Activated CD8-positive, alpha-beta T cell treated with anti-CD3 and anti-CD28 coated beads, Interleukin-2, amount 10 ng/mL, durations not matched to agents 7 days and 5 days (primary cell): ENCODE data around the gene SAMD4B. TPM values are rescaled to one million over a fixed set of nuclear protein-coding genes. Genes with fewer than 3 reads are reported as not detected.
"Not testable (repeated sequence)": the region's sequence is repeated elsewhere in the genome, so short reads cannot be mapped to it uniquely, and the experiment has no call there.

Experiments used
- ATAC-seq: fragments of 150-1000 bp; cut with Tn5 transposase; one replicate; pipeline ENCODE4 v1.10.0; 2021; ENCODE audit warnings: moderate library complexity
- CTCF ChIA-PET: fragments of 350-600 bp; sonication (Branson Sonifier 250); formaldehyde crosslinking; loops from one replicate; lab custom pipeline; 2021; ENCODE audit warnings: antibody characterized with exemption; lab: Charles Lee
- POLR2A ChIA-PET: fragments of 350-600 bp; sonication (Branson Sonifier 250); formaldehyde crosslinking; loops from one replicate; lab custom pipeline; 2021; ENCODE audit warnings: antibody characterized with exemption; lab: Charles Lee
- DNase-seq: peaks from one replicate; pipeline ENCODE4 v3.0.0-alpha.2; 2020
- H3K27ac Mint-ChIP-seq: one replicate; pipeline ENCODE4 v1.8.0; 2021; ENCODE audit warnings: mild to moderate bottlenecking, mixed read lengths
- H3K27me3 Mint-ChIP-seq: one replicate; pipeline ENCODE4 v1.8.0; 2021; ENCODE audit warnings: low read depth, mixed read lengths
- H3K36me3 Mint-ChIP-seq: one replicate; pipeline ENCODE4 v1.8.0; 2021; ENCODE audit warnings: low read depth, mixed read lengths
- H3K4me1 Mint-ChIP-seq: one replicate; pipeline ENCODE4 v1.8.0; 2021; ENCODE audit warnings: low read depth, mixed read lengths
- H3K4me3 Mint-ChIP-seq: one replicate; pipeline ENCODE4 v1.8.0; 2021; ENCODE audit warnings: mild to moderate bottlenecking, mixed read lengths
- H3K9me3 Mint-ChIP-seq: one replicate; pipeline ENCODE4 v1.8.0; 2022; ENCODE audit warnings: mixed read lengths; ENCODE audit not compliant: insufficient read depth
- total RNA-seq, 2 experiments: library from RNA; stranded (reverse); gene quantifications; one replicate each; pipeline ENCODE4 v1.2.3, GENCODE V29; 2021

Gene SAMD4B
- total RNA-seq, 2 experiments from 2014 or later: 43.7 to 44.5 TPM

DNA sequence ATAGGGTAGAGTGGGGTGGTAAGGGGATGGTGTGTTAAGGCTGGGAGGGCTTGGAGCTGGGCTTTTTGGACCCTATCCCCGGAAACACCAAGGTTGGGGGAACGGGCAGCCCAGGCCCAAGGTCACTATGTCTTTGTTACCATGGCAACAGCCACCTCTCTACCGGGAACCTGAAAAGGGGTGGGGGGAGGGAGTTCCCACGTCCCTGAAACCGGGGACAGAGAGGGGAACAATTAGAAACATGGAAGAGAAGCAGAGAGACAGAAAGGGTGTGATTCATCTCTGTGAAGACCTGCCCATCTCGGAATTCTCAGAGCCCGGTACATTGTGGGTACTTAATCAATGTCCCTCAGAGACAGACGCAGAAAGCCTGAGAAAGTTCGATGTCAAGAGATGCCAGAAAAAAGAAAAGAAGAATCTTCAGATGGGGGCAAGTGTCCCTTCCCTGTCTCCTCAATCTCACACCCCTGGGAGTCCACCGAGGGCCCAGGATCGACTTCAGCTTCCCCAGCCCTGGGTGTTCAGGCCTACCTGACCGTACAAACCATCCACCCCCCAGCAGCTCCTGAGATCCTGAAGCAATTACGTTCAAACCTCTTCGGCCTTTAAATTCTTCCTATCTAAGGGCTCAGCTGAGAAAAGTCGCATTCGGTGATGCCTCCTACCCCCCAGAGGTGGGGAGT is 14.7 kb upstream of the SAMD4B start:
- ATAC-seq (no peak), DNase-seq (no peak)
- Mint-ChIP-seq H3K4me3 (no peak overlapping the region), H3K9me3 (no peaks in the 10 kb centered on the region), H3K36me3 (peaks cover 40% of the 10 kb centered on the region), H3K27ac (peak overlapping the region; percentile 46), H3K4me1 (peaks cover 41% of the 10 kb centered on the region), H3K27me3 (no peaks in the 10 kb centered on the region)
- ChIA-PET CTCF (interaction anchor here (0.7 to 2.9 kb wide), 15 partner anchors 15 to 208 kb away, joined by 3 to 20 read pairs (median 5); partner anchors contain the start of genes IFNL1 and SAMD4B), POLR2A (interaction anchor here (0.7 to 1.7 kb wide), 5 partner anchors 8 to 205 kb away, joined by 3 to 6 read pairs (median 3); no protein-coding TSS in a partner anchor)

DNA sequence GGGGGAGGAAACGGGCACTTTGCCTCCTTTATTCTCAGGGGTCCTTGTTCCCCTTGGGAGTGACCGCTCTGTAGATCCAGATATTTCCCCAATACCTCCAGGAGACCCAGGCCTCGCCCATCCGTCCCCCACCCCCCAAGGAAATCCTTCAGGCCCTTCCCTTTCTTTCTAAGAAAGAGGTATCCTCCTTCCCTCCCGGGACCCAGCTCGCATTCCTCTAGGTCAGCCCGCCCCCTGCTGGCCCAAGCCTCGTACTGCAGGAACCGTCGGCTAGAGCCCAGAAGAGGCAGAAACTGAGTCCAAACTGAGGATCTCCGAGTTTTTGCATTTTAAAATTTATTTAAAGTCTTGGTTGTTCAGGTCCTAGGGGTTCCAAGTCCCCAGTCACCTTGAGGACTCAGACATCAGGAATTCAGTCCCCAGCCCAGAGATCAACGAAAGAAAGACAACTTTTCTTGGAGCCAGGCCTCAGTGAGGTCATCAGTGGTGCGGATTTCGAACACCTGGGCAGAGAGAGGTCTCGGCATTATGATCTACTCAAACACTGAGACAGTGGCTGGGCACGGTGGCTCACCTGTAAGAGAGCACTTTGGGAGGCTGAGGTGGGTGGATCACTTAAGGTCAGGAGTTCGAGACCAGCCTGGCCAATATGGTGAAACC is 14.0 kb upstream of the SAMD4B start:
- Mint-ChIP-seq H3K9me3 (no peaks in the 10 kb centered on the region), H3K4me3 (no peak overlapping the region), H3K36me3 (peaks cover 43% of the 10 kb centered on the region), H3K27ac (peak overlapping the region; percentile 46), H3K4me1 (peaks cover 42% of the 10 kb centered on the region), H3K27me3 (no peaks in the 10 kb centered on the region)
- ATAC-seq (peak; percentile 68), DNase-seq (peak; percentile 86)
- ChIA-PET POLR2A (interaction anchor here (1.5 to 1.7 kb wide), 2 partner anchors 116 to 206 kb away, joined by 4 to 6 read pairs; no protein-coding TSS in a partner anchor), CTCF (interaction anchor here (0.7 to 2.9 kb wide), 15 partner anchors 14 to 208 kb away, joined by 3 to 20 read pairs (median 5); partner anchors contain the start of genes IFNL1 and SAMD4B)

DNA sequence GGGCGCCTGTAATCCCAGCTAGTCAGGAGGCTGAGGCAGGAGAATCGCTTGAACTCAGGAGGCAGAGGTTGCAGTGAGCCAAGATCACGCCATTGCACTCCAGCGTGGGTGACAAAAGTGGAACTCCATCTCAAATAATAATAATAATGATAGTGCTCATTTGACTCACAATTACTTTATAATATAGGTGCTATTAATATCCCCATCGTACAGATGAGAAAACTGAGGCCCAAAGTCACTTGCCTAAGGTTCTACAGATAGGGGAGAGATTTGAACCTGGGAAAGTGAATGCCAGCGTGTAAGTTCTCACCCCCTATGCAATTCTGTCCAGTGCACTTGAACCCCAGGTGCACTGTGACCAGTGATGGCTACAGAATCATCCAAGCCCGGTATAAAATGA is 12.3 kb upstream of the SAMD4B start:
- CTCF ChIA-PET: no interaction called here
- no peaks in the 10 kb centered on the region for H3K9me3 Mint-ChIP-seq
- peaks cover 52% of the 10 kb centered on the region for H3K4me1 Mint-ChIP-seq
- H3K27ac Mint-ChIP-seq: no peak overlapping the region
- no peak overlapping the region for H3K4me3 Mint-ChIP-seq
- no peaks in the 10 kb centered on the region for H3K27me3 Mint-ChIP-seq
- ATAC-seq (no peak), DNase-seq (no peak)
- peaks cover 55% of the 10 kb centered on the region for H3K36me3 Mint-ChIP-seq
- POLR2A ChIA-PET: no interaction called here

DNA sequence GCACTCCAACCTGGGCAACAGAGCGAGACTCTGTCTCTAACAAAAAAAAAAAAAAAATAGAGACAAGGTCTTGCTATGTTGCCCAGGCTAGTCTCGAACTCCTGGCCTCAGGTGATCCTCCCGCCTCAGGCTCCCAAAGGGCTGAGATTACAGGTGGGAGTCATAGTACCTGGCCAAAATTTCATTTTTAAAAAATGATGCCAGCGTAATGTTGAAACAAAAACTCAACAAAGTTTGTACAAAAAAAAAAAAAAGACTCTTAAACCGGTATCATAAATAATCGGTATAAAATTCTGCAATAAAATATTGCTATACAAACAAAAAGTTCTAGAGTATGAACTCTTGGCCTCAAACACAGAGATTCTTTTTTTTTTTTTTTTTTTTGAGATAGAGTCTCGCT is 9.9 kb upstream of the SAMD4B start:
- ChIA-PET CTCF (interaction anchor here (1.1 to 4.1 kb wide), 2 partner anchors 9 to 79 kb away, joined by 3 to 17 read pairs; partner anchors contain the start of gene PLEKHG2), POLR2A (interaction anchor here (1.4 kb wide), 1 partner anchor 104 kb away, joined by 3 read pairs; the partner anchor contains the start of gene RPS16)
- ATAC-seq: no peak
- Mint-ChIP-seq H3K27ac (no peak overlapping the region), H3K36me3 (peaks cover 60% of the 10 kb centered on the region), H3K9me3 (no peaks in the 10 kb centered on the region), H3K4me3 (no peak overlapping the region), H3K4me1 (peaks cover 68% of the 10 kb centered on the region), H3K27me3 (no peaks in the 10 kb centered on the region)
- DNase-seq: no peak

DNA sequence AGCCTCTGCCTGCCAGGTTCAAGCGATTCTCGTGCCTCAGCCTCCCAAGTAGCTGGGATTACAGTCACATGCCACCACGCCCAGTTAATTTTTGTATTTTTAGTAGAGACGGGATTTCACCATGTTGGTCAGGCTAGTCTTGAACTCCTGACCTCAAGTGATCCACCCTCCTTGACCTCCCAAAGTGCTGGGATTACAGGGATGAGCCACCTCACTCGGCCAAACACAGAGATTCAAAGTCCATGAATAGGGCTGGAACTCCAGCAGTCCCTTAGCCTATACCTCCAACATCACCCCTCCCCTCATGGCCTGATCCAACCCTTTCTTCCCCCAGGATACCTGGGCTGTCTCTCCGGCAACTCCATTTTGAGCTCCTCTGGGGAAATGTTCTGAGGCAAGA is 9.5 kb upstream of the SAMD4B start:
- not testable (repeated sequence) for H3K27me3 Mint-ChIP-seq, DNase-seq, ATAC-seq, H3K9me3 Mint-ChIP-seq
- Mint-ChIP-seq H3K4me1 (peaks cover 70% of the 10 kb centered on the region), H3K4me3 (peak overlapping the region; percentile 100), H3K27ac (peak overlapping the region; percentile 55), H3K36me3 (peaks cover 59% of the 10 kb centered on the region)
- ChIA-PET POLR2A (interaction anchor here (1.4 kb wide), 1 partner anchor 103 kb away, joined by 3 read pairs; the partner anchor contains the start of gene RPS16), CTCF (interaction anchor here (1.1 to 4.1 kb wide), 2 partner anchors 10 to 79 kb away, joined by 3 to 17 read pairs; partner anchors contain the start of gene PLEKHG2)

DNA sequence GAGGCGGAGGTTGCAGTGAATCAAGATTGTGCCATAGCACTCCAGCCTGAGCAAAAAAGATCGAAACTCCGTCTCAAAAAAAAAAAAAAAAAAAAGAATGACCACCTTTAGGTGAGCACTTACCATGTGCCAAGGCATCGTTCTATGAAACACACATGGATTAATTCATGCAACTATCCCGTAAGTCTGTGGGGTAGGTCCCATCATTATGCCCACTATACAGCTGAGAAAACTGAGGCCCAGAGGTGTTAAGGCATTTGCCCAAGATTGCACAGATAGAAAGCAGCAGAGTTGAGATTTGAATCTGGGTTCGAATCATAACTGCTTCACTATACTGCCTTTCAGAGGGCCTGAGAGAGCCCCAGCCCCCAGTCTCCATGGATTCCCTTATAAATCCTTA is 8.7 kb upstream of the SAMD4B start:
- DNase-seq: no peak
- Mint-ChIP-seq H3K27me3 (no peaks in the 10 kb centered on the region), H3K9me3 (no peaks in the 10 kb centered on the region), H3K4me3 (peak overlapping the region; percentile 100), H3K4me1 (peaks cover 70% of the 10 kb centered on the region), H3K36me3 (peaks cover 52% of the 10 kb centered on the region), H3K27ac (no peak overlapping the region)
- CTCF ChIA-PET: interaction anchor here (1.1 to 4.1 kb wide), 2 partner anchors 11 to 78 kb away, joined by 3 to 17 read pairs; partner anchors contain the start of gene PLEKHG2
- POLR2A ChIA-PET: no interaction called here
- ATAC-seq: no peak

DNA sequence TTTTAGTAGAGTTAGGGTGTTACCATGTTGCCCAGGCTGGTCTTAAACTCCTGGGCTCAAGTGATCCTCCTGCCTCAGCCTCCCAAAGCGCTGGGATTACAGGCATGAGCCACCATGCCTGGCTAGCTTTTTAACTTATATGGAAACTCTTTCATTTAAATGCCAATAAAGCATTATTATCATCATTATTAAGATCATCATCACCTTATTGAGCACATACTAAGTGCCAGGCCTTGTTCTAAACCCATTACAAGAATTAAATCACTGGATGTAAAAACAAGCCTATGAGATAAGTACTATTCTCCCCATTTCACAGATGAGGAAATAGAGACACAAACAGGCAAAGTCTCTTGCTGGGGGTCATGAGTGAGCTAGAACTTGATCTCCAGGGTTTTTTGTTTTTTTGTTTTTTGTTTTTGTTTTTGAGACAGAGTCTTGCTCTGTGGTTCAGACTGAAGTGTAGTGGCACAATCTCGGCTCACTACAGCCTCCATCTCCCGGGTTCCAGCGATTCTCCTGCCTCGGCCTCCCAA is 7.7 kb upstream of the SAMD4B start:
- CTCF ChIA-PET: interaction anchor here (0.8 to 4.1 kb wide), 4 partner anchors 67 to 212 kb away, joined by 3 to 17 read pairs (median 8); partner anchors contain the start of gene PLEKHG2
- Mint-ChIP-seq H3K9me3 (no peaks in the 10 kb centered on the region), H3K4me3 (peak overlapping the region; percentile 100), H3K36me3 (peaks cover 44% of the 10 kb centered on the region), H3K27me3 (no peaks in the 10 kb centered on the region), H3K27ac (peak overlapping the region; percentile 98), H3K4me1 (peaks cover 64% of the 10 kb centered on the region)
- DNase-seq (no peak), ATAC-seq (no peak)
- POLR2A ChIA-PET: interaction anchor here (0.6 to 2.4 kb wide), 4 partner anchors 8 to 394 kb away, joined by 3 to 12 read pairs (median 7); partner anchors contain the start of genes RPS16 and SAMD4B

DNA sequence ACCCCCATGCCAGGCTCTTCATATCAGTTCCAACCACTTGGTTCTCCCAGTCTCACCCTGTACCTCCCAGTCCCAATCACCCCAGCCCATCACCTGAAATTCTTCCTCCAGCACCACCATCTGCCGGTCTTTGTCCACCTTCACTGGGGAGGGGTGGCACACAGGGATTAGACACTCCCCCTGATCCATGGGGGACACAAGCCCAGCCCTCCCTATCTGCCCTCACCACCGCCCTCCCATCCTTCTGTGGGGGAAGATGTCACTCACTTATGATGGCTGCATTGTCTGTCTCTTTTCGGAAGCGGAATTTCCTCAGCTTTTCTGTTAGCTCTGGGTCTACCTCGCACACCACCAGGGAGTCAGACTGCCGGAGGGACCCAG is 7.1 kb upstream of the SAMD4B start:
- ChIA-PET CTCF (interaction anchor here (0.8 to 4.1 kb wide), 7 partner anchors 12 to 225 kb away, joined by 3 to 17 read pairs (median 4); partner anchors contain the start of genes MED29, PAF1 and PLEKHG2), POLR2A (interaction anchor here (0.7 to 2.4 kb wide), 13 partner anchors 7 to 403 kb away, joined by 3 to 12 read pairs (median 5); partner anchors contain the start of genes MED29, PAF1, RPS16 and SAMD4B)
- Mint-ChIP-seq H3K4me3 (peak overlapping the region; percentile 100), H3K27ac (peak overlapping the region; percentile 98), H3K9me3 (no peaks in the 10 kb centered on the region), H3K4me1 (peaks cover 65% of the 10 kb centered on the region), H3K36me3 (peaks cover 42% of the 10 kb centered on the region), H3K27me3 (no peaks in the 10 kb centered on the region)
- peak; percentile 57 for DNase-seq
- ATAC-seq: peak; percentile 55

DNA sequence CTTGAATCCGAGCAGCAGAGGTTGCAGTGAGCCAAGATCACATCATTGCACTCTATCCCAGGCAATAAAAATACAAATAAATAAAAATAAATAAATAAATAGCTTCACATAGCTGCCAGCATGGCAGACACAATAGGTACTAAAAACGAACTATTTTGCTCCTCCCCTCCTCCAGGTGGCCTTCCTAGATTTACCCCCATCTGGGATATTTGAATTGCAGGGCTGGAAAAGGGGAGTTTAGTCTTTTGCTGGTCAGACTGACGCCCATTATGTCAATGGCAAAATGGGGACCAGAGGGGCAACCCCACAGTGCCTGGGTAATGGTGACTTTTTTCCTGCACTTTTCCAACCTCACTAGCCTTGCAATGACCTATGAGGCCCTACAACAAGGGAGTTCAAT is 5.7 kb upstream of the SAMD4B start:
- Mint-ChIP-seq H3K4me3 (peak overlapping the region; percentile 100), H3K4me1 (peaks cover 66% of the 10 kb centered on the region), H3K27me3 (no peaks in the 10 kb centered on the region), H3K9me3 (no peaks in the 10 kb centered on the region), H3K36me3 (peaks cover 34% of the 10 kb centered on the region), H3K27ac (peak overlapping the region; percentile 98)
- ChIA-PET CTCF (interaction anchor here (1.2 to 4.1 kb wide), 6 partner anchors 10 to 214 kb away, joined by 3 to 17 read pairs (median 6); partner anchors contain the start of genes MED29, PAF1 and PLEKHG2), POLR2A (interaction anchor here (0.7 to 2.4 kb wide), 10 partner anchors 14 to 210 kb away, joined by 3 to 12 read pairs (median 6); partner anchors contain the start of genes MED29, PAF1, RPS16 and ZFP36)
- ATAC-seq (no peak), DNase-seq (no peak)

DNA sequence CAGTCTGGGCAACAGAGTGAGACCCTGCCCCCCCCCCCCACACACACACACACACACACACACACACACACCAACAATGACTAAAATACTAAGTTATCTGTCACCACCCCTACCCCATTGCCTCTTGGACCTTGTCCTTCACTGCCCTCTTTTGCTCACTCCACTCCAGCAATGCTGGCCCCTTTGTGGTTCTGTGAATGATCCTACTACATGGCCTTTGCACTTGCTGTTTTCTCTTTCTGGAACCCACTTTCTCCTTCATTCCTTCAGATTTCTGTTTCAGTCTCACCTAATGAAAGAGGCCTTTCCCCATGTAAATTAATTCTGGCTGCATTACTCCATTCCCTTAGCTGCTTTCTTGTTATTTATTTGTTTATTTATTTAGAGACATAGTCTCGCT is 2.5 kb upstream of the SAMD4B start:
- Mint-ChIP-seq H3K4me1 (peaks cover 65% of the 10 kb centered on the region), H3K27ac (peak overlapping the region; percentile 91), H3K9me3 (no peaks in the 10 kb centered on the region), H3K4me3 (peak overlapping the region; percentile 90), H3K27me3 (no peaks in the 10 kb centered on the region), H3K36me3 (peaks cover 25% of the 10 kb centered on the region)
- ChIA-PET CTCF (interaction anchor here (2.1 kb wide), 1 partner anchor 58 kb away, joined by 6 read pairs; no protein-coding TSS in a partner anchor), POLR2A (no interaction called here)
- DNase-seq (no peak), ATAC-seq (no peak)

DNA sequence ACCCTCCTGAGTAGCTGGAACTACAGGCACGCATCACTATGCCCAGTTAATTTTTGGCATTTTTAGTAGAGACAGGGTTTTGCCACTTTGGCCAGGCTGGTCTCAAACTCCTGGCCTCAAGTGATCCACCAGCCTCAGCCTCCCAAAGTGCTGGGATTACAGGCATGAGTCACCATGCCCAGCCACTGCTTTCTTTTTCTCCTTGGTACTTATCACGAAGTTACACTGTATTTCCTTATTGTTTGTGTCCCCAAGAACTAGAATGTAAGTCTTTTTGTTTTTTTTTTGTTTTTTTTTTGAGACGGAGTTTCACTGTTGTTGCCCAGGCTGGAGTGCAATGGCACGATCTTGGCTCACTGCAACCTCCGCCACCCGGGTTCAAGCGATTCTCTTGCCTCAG is 2.1 kb upstream of the SAMD4B start:
- DNase-seq, POLR2A ChIA-PET, H3K27me3 Mint-ChIP-seq, ATAC-seq, H3K9me3 Mint-ChIP-seq: not testable (repeated sequence)
- Mint-ChIP-seq H3K4me3 (peak overlapping the region; percentile 90), H3K36me3 (peaks cover 20% of the 10 kb centered on the region), H3K4me1 (peaks cover 66% of the 10 kb centered on the region), H3K27ac (peak overlapping the region; percentile 91)
- CTCF ChIA-PET: interaction anchor here (2.1 kb wide), 1 partner anchor 58 kb away, joined by 6 read pairs; no protein-coding TSS in a partner anchor
